KOPT-K1 (cell line): ENCODE results near the gene FLT3LG.
"Not testable (repeated sequence)": the region's sequence is repeated elsewhere in the genome, so short reads cannot be mapped to it uniquely, and the experiment has no call there.

ENCODE experiments used
- H3K27ac ChIP-seq: fragments of 200-600 bp; sonication (generic); 2 replicates; pipeline ENCODE4 v1.5.1; 2016; ENCODE audit warnings: antibody characterized with exemption, mild to moderate bottlenecking, low read depth, low read length; ENCODE audit not compliant: poor library complexity, severe bottlenecking
- H3K36me3 ChIP-seq: fragments of 200-600 bp; sonication (generic); 2 replicates; pipeline ENCODE4 v1.5.1; 2017; ENCODE audit warnings: antibody characterized with exemption, mild to moderate bottlenecking, low read length, moderate library complexity; ENCODE audit not compliant: insufficient read depth
- H3K9me3 ChIP-seq: fragments of 200-600 bp; sonication (generic); 2 replicates; pipeline ENCODE4 v1.5.1; 2017; ENCODE audit warnings: antibody characterized with exemption, low read length, mild to moderate bottlenecking; ENCODE audit not compliant: insufficient read depth, poor library complexity, severe bottlenecking

FLT3LG gene

GRCh38 chr19:49435670-49436069 lies 38.3 kb upstream of the FLT3LG start:
- H3K27ac ChIP-seq, result no peak overlapping the region
- no peaks in the 10 kb centered on the region for H3K9me3 ChIP-seq
- H3K36me3 ChIP-seq, result no peaks in the 10 kb centered on the region

- Histone ChIP-seq H3K9me3 (no peaks in the 10 kb centered on the region), H3K27ac (no peak overlapping the region), H3K36me3 (no peaks in the 10 kb centered on the region)
Observed at GRCh38 chr19:49436381-49437017, 37.5 kb upstream of the FLT3LG start.

GRCh38 chr19:49437231-49437630 lies 36.8 kb upstream of the FLT3LG start:
- H3K27ac ChIP-seq, result no peak overlapping the region
- H3K9me3 ChIP-seq, result no peaks in the 10 kb centered on the region
- H3K36me3 ChIP-seq, result no peaks in the 10 kb centered on the region

GRCh38 chr19:49438261-49438660 lies 35.8 kb upstream of the FLT3LG start:
- no peaks in the 10 kb centered on the region for H3K36me3 ChIP-seq
- no peak overlapping the region for H3K27ac ChIP-seq

GRCh38 chr19:49439836-49440235 lies 34.2 kb upstream of the FLT3LG start:
- Histone ChIP-seq H3K36me3 (no peaks in the 10 kb centered on the region), H3K27ac (no peak overlapping the region)

More at GRCh38 chr19:49438261-49438660, 35.8 kb upstream of the FLT3LG start:
- no peaks in the 10 kb centered on the region for H3K9me3 ChIP-seq

GRCh38 chr19:49440439-49441209 lies 33.4 kb upstream of the FLT3LG start:
- no peaks in the 10 kb centered on the region for H3K9me3 ChIP-seq

More at GRCh38 chr19:49439836-49440235, 34.2 kb upstream of the FLT3LG start:
- no peaks in the 10 kb centered on the region for H3K9me3 ChIP-seq

GRCh38 chr19:49441210-49441959 lies 32.6 kb upstream of the FLT3LG start, which contains the start of gene SLC17A7:
Gene SLC17A7 (minus strand): TSS chr19:49441527. CDS start chr19:49441379, 148 bp downstream.
- Histone ChIP-seq H3K36me3 (peaks cover 6% of the 10 kb centered on the region; the same call in 1 of the 2 replicates), H3K9me3 (no peaks in the 10 kb centered on the region), H3K27ac (no peak within 1 kb of the TSS)

More at GRCh38 chr19:49440439-49441209, 33.4 kb upstream of the FLT3LG start:
- H3K36me3 ChIP-seq, result no peaks in the 10 kb centered on the region
- H3K27ac ChIP-seq, result no peak overlapping the region

- no peak overlapping the region for H3K27ac ChIP-seq
- H3K9me3 ChIP-seq, result no peaks in the 10 kb centered on the region
- H3K36me3 ChIP-seq, result peaks cover 12% of the 10 kb centered on the region
Observed at GRCh38 chr19:49441960-49442350, 32.1 kb upstream of the FLT3LG start.

- Histone ChIP-seq H3K36me3 (peaks cover 16% of the 10 kb centered on the region), H3K27ac (no peak overlapping the region), H3K9me3 (no peaks in the 10 kb centered on the region)
Observed at GRCh38 chr19:49442354-49442753, 31.7 kb upstream of the FLT3LG start.

GRCh38 chr19:49442771-49443365 lies 31.1 kb upstream of the FLT3LG start:
- Histone ChIP-seq H3K36me3 (peaks cover 21% of the 10 kb centered on the region), H3K27ac (peak overlapping the region; percentile 36), H3K9me3 (no peaks in the 10 kb centered on the region)

- H3K27ac ChIP-seq, result peak overlapping the region; percentile 36
- peaks cover 28% of the 10 kb centered on the region for H3K36me3 ChIP-seq
- H3K9me3 ChIP-seq, result no peaks in the 10 kb centered on the region
Observed at GRCh38 chr19:49443366-49444099, 30.5 kb upstream of the FLT3LG start.

GRCh38 chr19:49444100-49444700 lies 29.8 kb upstream of the FLT3LG start:
- H3K36me3 ChIP-seq, result peaks cover 34% of the 10 kb centered on the region
- not testable (repeated sequence) for H3K9me3 ChIP-seq, H3K27ac ChIP-seq

GRCh38 chr19:49445997-49446396 lies 28.0 kb upstream of the FLT3LG start:
- H3K36me3 ChIP-seq, result peaks cover 49% of the 10 kb centered on the region
- no peak overlapping the region for H3K27ac ChIP-seq
- H3K9me3 ChIP-seq, result no peaks in the 10 kb centered on the region
